Measurements from ENCODE around the gene MAD1L1. TPM values are rescaled to one million over a fixed set of nuclear protein-coding genes. Genes with fewer than 3 reads are reported as not detected.

The MAD1L1 gene
- total RNA-seq, 3 donors from 2014 or later: 25.3 to 31.2 (median 26.2) TPM

GRCh38 chr7:2040893-2041270 lies 191.9 kb downstream of the MAD1L1 start:
- Histone ChIP-seq H3K4me1 (ENCODE audit: low read depth) (no peaks in the 10 kb centered on the region), H3K4me3 (no peak overlapping the region), H3K9me3 (no peaks in the 10 kb centered on the region), H3K36me3 (ENCODE audit: low read depth) (no peaks in the 10 kb centered on the region)
- DNase-seq (peak in 2 of 3 donors; percentile 5 to 26), ATAC-seq (no peak)
- intact Hi-C loops (cut with DNase I, micrococcal nuclease): no loop called here
- TF ChIP-seq, protein P1, sequence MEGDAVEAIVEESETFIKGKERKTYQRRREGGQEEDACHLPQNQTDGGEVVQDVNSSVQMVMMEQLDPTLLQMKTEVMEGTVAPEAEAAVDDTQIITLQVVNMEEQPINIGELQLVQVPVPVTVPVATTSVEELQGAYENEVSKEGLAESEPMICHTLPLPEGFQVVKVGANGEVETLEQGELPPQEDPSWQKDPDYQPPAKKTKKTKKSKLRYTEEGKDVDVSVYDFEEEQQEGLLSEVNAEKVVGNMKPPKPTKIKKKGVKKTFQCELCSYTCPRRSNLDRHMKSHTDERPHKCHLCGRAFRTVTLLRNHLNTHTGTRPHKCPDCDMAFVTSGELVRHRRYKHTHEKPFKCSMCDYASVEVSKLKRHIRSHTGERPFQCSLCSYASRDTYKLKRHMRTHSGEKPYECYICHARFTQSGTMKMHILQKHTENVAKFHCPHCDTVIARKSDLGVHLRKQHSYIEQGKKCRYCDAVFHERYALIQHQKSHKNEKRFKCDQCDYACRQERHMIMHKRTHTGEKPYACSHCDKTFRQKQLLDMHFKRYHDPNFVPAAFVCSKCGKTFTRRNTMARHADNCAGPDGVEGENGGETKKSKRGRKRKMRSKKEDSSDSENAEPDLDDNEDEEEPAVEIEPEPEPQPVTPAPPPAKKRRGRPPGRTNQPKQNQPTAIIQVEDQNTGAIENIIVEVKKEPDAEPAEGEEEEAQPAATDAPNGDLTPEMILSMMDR (IDR thresholded peaks at IDR 0.05): no peak

GRCh38 chr7:2040201-2040892 lies 192.4 kb downstream of the MAD1L1 start:
- Histone ChIP-seq H3K4me1 (ENCODE audit: low read depth) (no peaks in the 10 kb centered on the region), H3K4me3 (no peak overlapping the region), H3K9me3 (no peaks in the 10 kb centered on the region), H3K36me3 (ENCODE audit: low read depth) (no peaks in the 10 kb centered on the region)
- intact Hi-C loops (cut with DNase I, micrococcal nuclease): no loop called here
- ATAC-seq (no peak), DNase-seq (peak in 2 of 3 donors; percentile 5 to 9)
- TF ChIP-seq, protein P1 (IDR thresholded peaks at IDR 0.05): no peak

GRCh38 chr7:2038931-2039728 lies 193.6 kb downstream of the MAD1L1 start:
- no peaks in the 10 kb centered on the region for H3K9me3 ChIP-seq
- TF ChIP-seq, protein P1 (IDR thresholded peaks at IDR 0.05): no peak
- intact Hi-C loops (cut with DNase I, micrococcal nuclease): no loop called here
- no peaks in the 10 kb centered on the region for H3K4me1 ChIP-seq (ENCODE audit: low read depth)
- DNase-seq (peak in 2 of 3 donors; percentile 5 to 22), ATAC-seq (no peak)
- H3K36me3 ChIP-seq (ENCODE audit: low read depth): no peaks in the 10 kb centered on the region
- no peak overlapping the region for H3K4me3 ChIP-seq

GRCh38 chr7:2037808-2038522 lies 194.8 kb downstream of the MAD1L1 start:
- peak; percentile 19 to 38 (median 31) for DNase-seq
- H3K4me1 ChIP-seq (ENCODE audit: low read depth): no peaks in the 10 kb centered on the region
- TF ChIP-seq, protein P1 (IDR thresholded peaks at IDR 0.05): no peak
- H3K36me3 ChIP-seq (ENCODE audit: low read depth): no peaks in the 10 kb centered on the region
- H3K4me3 ChIP-seq: no peak overlapping the region
- peak; percentile 69 for ATAC-seq
- intact Hi-C loops (cut with DNase I, micrococcal nuclease): no loop called here
- no peaks in the 10 kb centered on the region for H3K9me3 ChIP-seq

GRCh38 chr7:2037301-2037807 lies 195.4 kb downstream of the MAD1L1 start:
- no peak overlapping the region for H3K4me3 ChIP-seq
- TF ChIP-seq, protein P1 (IDR thresholded peaks at IDR 0.05): no peak
- intact Hi-C loops (cut with DNase I, micrococcal nuclease): no loop called here
- no peaks in the 10 kb centered on the region for H3K9me3 ChIP-seq
- no peaks in the 10 kb centered on the region for H3K4me1 ChIP-seq (ENCODE audit: low read depth)
- DNase-seq (peak in 2 of 3 donors; percentile 15 to 31), ATAC-seq (peak; percentile 35)
- H3K36me3 ChIP-seq (ENCODE audit: low read depth): no peaks in the 10 kb centered on the region
